Thymus (tissue), 11 donors: ENCODE data around the gene DHRS9. TPM values are rescaled to one million over a fixed set of nuclear protein-coding genes. Genes with fewer than 3 reads are reported as not detected.
"Not testable (repeated sequence)": the region's sequence is repeated elsewhere in the genome, so short reads cannot be mapped to it uniquely, and the experiment has no call there.

Experiments used
- DNase-seq, 9 donors: peaks; one replicate each; pipeline ENCODE4 v3.0.0-alpha.2; 2013; ENCODE audit warnings: low spot score in 9 of 9, low read depth in 6 of 9, missing footprints in 1 of 9
- H3K27ac ChIP-seq, 2 donors: one replicate each; pipeline ENCODE4 v1.5.1; 2013; ENCODE audit warnings: control low read depth in 1 of 2, low read depth in 1 of 2, low read length in 1 of 2, mild to moderate bottlenecking in 1 of 2, moderate library complexity in 1 of 2
- H3K27me3 ChIP-seq, 2 donors: one replicate each; pipeline ENCODE4 v1.5.1; 2013; ENCODE audit warnings: low read length in 1 of 2; ENCODE audit not compliant: control insufficient read depth in 2 of 2, insufficient read depth in 1 of 2
- H3K36me3 ChIP-seq, 2 donors: one replicate each; pipeline ENCODE4 v1.5.1; 2013; ENCODE audit warnings: low read length in 1 of 2, mild to moderate bottlenecking in 1 of 2, moderate library complexity in 1 of 2; ENCODE audit not compliant: control insufficient read depth in 2 of 2, insufficient read depth in 2 of 2
- H3K4me1 ChIP-seq, 2 donors: one replicate each; pipeline ENCODE4 v1.5.1; 2013; ENCODE audit warnings: low read length in 2 of 2; ENCODE audit not compliant: control insufficient read depth in 2 of 2, insufficient read depth in 2 of 2
- H3K4me3 ChIP-seq, 2 donors: one replicate each; pipeline ENCODE4 v1.5.1; 2013; ENCODE audit warnings: low read length in 2 of 2, control low read depth in 1 of 2, mild to moderate bottlenecking in 1 of 2
- H3K9me3 ChIP-seq, 2 donors: one replicate each; pipeline ENCODE4 v1.5.1; 2013; ENCODE audit warnings: low read length in 1 of 2, mild to moderate bottlenecking in 1 of 2; ENCODE audit not compliant: control insufficient read depth in 2 of 2, insufficient read depth in 1 of 2
- WGBS: extraction: QIAGEN DNeasy Blood & Tissue Kit; methylation state at CpG from one replicate; pipeline ENCODE4 v1.1.7; 2013; 5-methylcytosine and 5-hydroxymethylcytosine counted together
- polyA plus RNA-seq: library from polyadenylated mRNA; stranded (reverse); fragments of 200-250 nt; gene quantifications from one replicate; pipeline ENCODE4 v1.2.3, GENCODE V29; 2013
- total RNA-seq: library from RNA; stranded (reverse); fragments of 120-200 nt; gene quantifications from one replicate; pipeline ENCODE4 v1.2.4, GENCODE V29; 2013
- donor health status: healthy.

DHRS9 gene
- total and polyA plus RNA-seq, 2 donors = 0.85 to 3.1 TPM

DNA sequence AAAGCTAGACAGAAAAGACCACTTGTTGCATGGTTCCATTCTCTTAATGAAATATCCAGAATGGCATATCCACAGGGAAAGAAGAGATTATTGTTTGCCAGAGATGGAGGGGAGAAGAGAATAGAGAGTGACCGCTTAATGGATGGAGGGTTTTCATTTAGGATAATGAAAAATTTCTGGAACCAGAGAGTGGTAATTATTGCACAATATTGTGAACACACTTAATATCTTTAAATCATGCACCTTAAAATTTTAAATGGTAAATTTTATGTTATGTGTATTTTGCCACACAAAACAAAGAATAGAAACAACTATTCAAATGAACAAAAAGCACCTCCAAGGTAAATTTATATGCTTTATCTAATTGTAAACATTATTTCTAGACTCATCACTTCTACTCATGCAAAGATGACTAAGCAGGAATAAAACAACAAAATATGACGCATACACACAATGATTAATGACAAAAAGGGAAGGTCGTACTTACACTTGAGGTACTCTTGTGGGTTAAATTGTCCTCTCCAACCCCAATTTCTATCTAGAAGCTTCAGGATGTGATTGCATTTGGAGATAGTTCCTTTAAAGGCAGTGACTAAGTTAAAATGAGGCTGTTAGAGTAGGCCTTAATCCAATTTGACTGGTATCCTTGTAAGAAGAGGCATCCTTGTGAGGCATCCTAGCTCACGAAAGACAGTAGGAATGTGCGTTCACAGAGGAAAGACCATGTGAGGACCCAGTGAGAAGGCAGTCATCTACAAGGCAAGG is 18.7 kb upstream of the DHRS9 start:
- no peak for DNase-seq
- Histone ChIP-seq H3K4me1 (no peaks in the 10 kb centered on the region), H3K9me3 (peaks cover 0 to 4% of the 10 kb centered on the region in 2 donors), H3K27ac (no peak overlapping the region), H3K27me3 (no peaks in the 10 kb centered on the region), H3K4me3 (no peak overlapping the region), H3K36me3 (no peaks in the 10 kb centered on the region)
- WGBS = 96% methylated on average over 5 of the region's 5 CpGs

DNA sequence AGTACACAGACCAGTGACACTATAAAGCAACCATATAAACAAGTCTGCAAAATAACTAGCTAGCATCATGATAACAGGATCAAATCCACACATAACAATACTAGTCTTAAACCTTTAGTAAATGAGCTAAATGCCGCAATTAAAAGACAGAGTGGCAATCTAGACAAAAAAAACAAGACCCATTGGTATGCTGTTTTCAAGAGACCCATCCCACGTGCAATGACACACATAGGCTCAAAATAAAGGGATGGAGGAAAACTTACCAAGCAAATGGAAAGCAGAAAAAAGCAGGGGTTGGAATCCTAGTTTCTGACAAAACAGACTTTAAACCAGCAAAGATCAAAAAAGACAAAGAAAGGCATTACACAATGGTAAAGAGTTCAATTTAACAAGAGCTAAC is 14.8 kb upstream of the DHRS9 start:
- not testable (repeated sequence) for H3K36me3 ChIP-seq, H3K4me1 ChIP-seq, H3K9me3 ChIP-seq, H3K27me3 ChIP-seq, H3K4me3 ChIP-seq, DNase-seq, H3K27ac ChIP-seq
- WGBS = 94% methylated on average over 2 of the region's 2 CpGs

DNA sequence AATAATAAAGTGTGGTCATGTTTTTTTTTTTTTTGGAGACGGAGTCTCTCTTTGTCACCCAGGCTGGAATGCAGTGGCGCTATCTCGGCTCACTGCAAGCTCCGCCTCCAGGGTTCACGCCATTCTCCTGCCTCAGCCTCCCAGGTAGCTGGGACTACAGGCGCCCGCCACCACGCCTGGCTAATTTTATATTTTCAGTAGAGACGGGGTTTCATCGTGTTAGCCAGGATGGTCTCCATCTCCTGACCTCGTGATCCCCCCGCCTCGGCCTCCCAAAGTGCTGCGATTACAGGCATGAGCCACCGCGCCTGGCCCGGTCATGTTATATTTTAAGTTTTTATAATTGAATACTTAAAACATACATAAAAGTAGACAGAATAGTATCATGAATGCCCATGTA is 5.2 kb upstream of the DHRS9 start:
- DNase-seq, H3K9me3 ChIP-seq, H3K4me3 ChIP-seq, H3K4me1 ChIP-seq, H3K36me3 ChIP-seq, H3K27ac ChIP-seq, H3K27me3 ChIP-seq: not testable (repeated sequence)
- 98% methylated on average over 17 of the region's 17 CpGs for WGBS

DNA sequence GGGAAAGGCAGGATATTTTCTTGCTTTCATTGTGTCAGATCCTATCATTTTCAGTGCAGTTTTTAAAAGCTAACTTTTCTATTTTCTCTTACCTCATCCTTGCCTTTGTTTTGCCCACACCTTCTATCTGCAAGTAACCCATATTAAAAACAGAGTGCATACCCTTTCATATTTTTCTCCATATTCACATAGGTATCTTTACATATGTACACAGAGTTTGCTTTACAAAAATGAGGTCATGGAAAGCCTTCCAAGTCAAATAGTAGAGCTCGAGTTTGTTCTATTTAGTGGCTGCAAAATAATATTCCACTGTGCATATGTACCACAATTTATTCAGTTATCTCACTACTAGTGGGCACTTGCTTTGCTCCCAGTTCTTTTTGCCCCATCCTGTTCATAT is 3.9 kb upstream of the DHRS9 start:
- Histone ChIP-seq H3K36me3 (no peaks in the 10 kb centered on the region), H3K27me3 (no peaks in the 10 kb centered on the region), H3K4me1 (no peaks in the 10 kb centered on the region), H3K4me3 (no peak overlapping the region), H3K9me3 (peaks cover 0 to 3% of the 10 kb centered on the region in 2 donors), H3K27ac (no peak overlapping the region)
- no peak for DNase-seq
- WGBS = 99% methylated on average over 1 of the region's 1 CpG

DNA sequence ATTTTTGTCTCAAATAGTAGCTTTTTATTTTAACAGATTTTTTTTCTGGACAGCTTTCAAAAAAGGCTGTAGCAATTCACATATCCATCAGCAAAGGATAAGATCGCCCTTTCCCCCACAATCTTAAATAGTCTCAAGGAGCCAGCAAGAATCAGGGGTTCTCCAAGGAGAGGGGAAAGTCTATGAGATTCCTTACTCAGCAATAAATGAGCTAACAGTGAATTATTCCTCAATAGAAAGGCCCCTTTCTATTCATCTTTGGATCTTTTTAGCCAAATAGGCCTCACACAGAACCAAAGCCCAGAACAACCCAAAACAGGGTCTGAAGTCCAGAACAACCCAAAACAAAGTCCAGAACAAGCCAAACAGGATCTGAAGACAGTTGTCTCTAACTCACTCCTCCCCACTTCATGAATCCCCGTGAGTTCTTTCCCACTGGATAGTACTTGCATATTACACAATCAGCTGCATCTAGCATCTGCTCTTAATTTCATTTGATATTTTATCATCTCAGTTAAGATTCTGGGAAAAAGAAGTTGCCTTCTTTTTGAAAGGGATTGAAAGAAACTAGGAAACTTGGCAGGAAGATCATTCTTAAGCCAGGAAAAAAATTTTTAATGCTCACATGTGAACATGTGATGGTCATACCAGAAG is 3.4 kb upstream of the DHRS9 start:
- H3K36me3 ChIP-seq = no peaks in the 10 kb centered on the region
- 98% methylated on average over 2 of the region's 2 CpGs for WGBS
- H3K27me3 ChIP-seq = no peaks in the 10 kb centered on the region
- H3K9me3 ChIP-seq = peaks cover 0 to 3% of the 10 kb centered on the region in 2 donors
- H3K27ac ChIP-seq = no peak overlapping the region
- no peak overlapping the region for H3K4me3 ChIP-seq
- no peaks in the 10 kb centered on the region for H3K4me1 ChIP-seq
- no peak for DNase-seq

DNA sequence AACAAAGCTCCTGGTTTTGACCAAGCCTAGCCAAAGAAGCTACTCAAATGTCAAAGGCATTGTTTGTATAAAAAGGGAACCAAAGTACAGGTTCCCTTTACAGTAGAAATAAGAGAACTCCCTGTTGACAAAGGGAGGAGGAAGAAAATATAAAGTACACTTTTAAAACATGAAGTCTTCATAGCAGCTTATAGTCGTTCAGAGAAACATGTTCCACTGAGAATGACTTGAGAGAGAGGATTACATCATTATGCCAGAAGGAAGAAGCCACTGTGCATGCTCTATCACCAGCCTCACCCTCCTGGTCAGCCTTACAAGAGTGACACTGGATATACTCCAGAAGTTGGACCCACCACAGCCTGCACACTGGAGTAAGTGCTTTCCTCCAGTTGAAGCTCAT is 2.5 kb upstream of the DHRS9 start:
- DNase-seq = no peak
- Histone ChIP-seq H3K36me3 (no peaks in the 10 kb centered on the region), H3K9me3 (peaks cover 0 to 3% of the 10 kb centered on the region in 2 donors), H3K27ac (no peak overlapping the region), H3K27me3 (no peaks in the 10 kb centered on the region), H3K4me1 (no peaks in the 10 kb centered on the region), H3K4me3 (no peak overlapping the region)
- WGBS = 29% methylated on average over 1 of the region's 1 CpG

DNA sequence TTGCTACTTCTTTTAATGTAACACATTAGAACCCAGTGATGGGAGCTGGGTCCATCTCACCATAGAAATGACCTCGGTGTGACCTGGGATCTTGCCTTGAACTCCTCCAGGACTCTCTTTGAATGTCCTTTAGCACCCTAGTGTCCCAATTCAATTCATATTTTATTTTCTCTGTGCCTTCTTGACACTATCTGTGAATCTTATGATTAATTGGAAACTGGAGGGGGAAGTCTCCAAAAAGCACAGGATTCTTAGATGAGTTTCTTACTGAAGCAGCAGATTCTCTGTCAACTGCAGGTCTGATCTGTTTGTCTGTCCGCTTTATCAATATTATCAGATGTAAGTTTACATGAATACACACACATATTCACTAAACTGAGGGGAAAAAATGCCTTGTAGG is 470 bp downstream of the DHRS9 start:
- peaks cover 0 to 3% of the 10 kb centered on the region in 2 donors for H3K9me3 ChIP-seq
- no peak for DNase-seq
- 93% methylated on average over 2 of the region's 2 CpGs for WGBS
- H3K36me3 ChIP-seq = no peaks in the 10 kb centered on the region
- no peak overlapping the region for H3K27ac ChIP-seq
- H3K27me3 ChIP-seq = no peaks in the 10 kb centered on the region
- no peaks in the 10 kb centered on the region for H3K4me1 ChIP-seq
- H3K4me3 ChIP-seq = no peak overlapping the region

DNA sequence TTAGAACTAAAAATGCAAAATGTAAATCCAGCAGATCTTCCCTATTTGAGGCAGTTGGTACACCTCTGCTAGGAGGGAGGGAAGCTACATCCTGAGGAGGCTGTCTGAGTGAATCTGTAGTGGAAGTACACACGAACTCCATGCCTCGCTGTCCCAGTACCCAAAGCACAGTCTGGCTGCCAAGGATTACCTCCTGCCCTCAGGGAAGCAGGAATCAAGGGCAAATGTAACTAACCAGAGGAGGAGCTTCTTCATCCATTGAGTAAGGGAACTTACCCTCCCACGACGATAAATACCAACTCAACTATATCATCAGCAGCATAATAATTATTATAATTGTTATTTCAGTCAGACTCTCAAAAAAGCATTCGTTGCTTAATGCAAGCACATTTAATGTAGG is 2.1 kb downstream of the DHRS9 start:
- no peak for DNase-seq
- H3K27ac ChIP-seq = no peak overlapping the region
- no peaks in the 10 kb centered on the region for H3K27me3 ChIP-seq
- no peak overlapping the region for H3K4me3 ChIP-seq
- H3K9me3 ChIP-seq = peaks cover 0 to 3% of the 10 kb centered on the region in 2 donors
- no peaks in the 10 kb centered on the region for H3K36me3 ChIP-seq
- WGBS = 94% methylated on average over 5 of the region's 5 CpGs
- no peaks in the 10 kb centered on the region for H3K4me1 ChIP-seq

DNA sequence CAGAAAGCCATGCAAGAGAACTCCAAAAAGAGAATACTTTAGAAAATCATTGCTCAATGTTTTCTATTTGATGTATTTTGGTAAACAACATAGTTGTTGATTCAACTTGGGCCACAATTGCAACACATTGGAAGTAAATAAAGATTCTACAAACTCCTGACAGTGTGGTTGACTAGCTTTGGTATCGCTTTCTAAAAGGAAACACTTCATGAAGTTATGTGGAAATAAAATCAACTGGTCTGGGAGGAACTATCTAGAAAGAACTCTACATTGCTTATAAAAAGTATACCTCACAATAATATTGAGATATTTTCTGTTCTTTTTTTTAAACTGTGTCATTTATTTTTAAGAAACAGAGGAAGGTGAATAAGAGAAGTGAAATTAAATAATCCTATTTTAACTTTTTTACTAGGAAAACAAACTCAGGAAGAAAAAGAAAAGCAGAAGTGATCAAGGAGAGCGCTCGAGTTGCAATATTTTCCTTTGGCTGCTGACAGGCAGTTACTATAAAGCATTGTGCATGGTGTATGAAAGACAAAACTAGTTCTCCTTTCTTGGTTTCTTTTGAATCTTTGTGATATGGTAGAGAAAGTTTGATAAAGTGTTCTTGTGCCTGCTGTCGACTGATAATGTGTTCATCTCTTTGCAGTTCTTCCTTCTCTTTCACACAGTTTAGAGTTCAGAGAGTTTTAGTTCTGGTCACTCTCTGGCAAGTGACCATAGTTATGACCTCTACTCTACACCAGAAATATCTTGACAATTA is 3.0 kb downstream of the DHRS9 start:
- peak in 1 of 9 donors; percentile 17 for DNase-seq
- 22% methylated on average over 4 of the region's 4 CpGs for WGBS
- Histone ChIP-seq H3K4me3 (no peak overlapping the region), H3K9me3 (peaks cover 0 to 3% of the 10 kb centered on the region in 2 donors), H3K4me1 (no peaks in the 10 kb centered on the region), H3K27ac (no peak overlapping the region), H3K36me3 (no peaks in the 10 kb centered on the region), H3K27me3 (no peaks in the 10 kb centered on the region)
